ENCODE measurements around the gene EML6.
"Not testable (repeated sequence)": the region's sequence is repeated elsewhere in the genome, so short reads cannot be mapped to it uniquely, and the experiment has no call there.

The EML6 gene

DNA sequence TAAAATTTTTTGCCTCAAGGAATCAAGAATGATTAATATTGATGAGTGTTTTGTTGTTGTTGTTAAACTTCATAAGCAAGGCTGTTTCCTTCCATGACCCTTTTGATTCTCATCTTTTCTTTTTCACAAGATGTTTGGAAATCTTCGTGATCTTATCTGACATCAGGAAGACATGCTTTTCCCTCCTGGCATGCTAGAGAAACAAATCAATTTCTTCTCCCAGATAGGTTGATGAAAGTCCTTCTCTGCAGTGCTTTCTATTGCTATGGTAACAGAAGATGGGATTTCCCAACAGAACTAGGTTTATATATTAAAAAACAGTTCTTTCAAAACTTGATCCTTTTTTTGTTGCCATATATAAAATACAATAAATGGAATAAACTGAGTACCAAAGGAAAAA lies 85.2 kb downstream of the EML6 start:
- no peak for DNase-seq

GRCh38 chr2:54809819-54810218 lies 86.4 kb downstream of the EML6 start:
- DNase-seq: no peak

- no peak for DNase-seq
Observed at GRCh38 chr2:54810246-54810645, 86.8 kb downstream of the EML6 start.

GRCh38 chr2:54813584-54813983 lies 90.1 kb downstream of the EML6 start:
- no peak for DNase-seq

DNA sequence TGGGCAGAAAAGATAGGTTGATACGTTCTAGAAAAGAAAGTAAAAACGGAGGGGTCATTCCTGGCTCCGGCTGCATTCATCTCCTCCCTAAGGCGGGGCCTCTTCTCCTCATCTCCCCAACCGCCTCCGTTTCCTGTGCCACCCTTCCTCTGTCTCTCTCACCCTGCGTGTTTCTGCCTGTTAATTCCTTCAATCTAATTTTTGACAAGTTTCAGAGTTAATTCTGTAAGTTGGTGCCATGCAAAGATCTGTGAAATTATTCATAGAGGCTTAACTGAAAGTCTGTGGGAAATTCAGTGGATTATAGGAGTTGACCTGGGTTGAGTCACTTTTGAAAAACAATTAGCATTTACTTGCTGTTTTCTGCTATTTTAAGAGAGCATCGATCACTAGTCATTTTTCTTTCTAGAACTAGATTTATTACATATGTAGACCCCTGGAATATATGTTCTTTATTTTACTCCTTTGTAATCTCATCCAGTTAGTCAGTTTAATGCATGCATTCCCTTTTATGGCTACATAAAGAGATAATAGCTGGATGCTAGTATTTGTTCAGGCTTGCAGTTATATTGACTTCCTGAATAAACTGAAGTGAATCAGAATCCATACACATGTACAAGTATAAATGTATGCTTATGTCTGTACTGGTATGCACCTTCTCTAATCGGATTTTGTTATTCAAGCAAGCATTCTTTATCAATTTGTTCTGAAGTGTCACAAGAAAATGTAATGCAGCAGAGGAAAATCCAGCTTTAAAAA lies 91.1 kb downstream of the EML6 start:
- DNase-seq: no peak

GRCh38 chr2:54815148-54815539 lies 91.7 kb downstream of the EML6 start:
- DNase-seq: no peak

GRCh38 chr2:54818226-54818625 lies 94.8 kb downstream of the EML6 start:
- no peak for DNase-seq

GRCh38 chr2:54820558-54820957 lies 97.1 kb downstream of the EML6 start:
- no peak for DNase-seq

DNA sequence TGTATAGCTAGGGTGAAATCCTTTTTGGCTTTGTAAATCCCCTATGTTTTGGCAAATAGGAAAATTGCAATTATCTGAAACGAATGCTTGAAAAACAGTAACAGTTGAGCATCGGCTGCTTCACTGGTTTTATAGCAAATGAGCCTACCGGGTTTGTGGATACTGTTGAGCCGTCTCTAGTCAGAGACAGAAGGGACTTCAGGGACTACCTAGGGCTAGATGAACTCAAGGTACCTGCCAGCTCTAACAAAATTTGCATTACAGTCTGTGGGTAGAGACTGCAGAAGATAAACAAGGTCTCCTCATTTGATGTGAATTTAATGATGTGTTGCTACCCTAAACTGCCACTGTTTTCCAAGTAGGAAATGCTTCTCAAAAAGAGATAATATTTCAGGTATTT lies 101.1 kb downstream of the EML6 start:
- DNase-seq: no peak

DNA sequence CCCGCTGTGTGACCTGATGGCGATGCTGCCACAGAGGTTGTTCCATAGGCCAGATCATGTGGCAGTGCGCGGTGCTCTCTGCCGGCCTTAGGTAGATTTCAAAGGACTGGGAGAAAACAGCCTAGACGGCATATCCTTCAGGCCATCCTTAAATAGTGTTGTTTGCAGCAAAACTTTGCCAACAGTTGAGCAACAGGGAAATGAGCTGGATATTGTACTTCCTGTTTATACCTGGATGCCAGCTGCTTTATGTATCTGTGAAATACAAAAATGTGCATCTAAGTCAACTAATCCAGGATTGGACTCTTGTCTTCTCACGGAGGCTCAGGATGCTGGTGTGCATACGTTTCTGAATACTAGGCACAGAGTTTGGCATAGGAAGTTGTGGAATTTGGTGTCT lies 107.1 kb downstream of the EML6 start:
- DNase-seq: no peak

GRCh38 chr2:54831480-54831879 lies 108.0 kb downstream of the EML6 start:
- DNase-seq: no peak

DNA sequence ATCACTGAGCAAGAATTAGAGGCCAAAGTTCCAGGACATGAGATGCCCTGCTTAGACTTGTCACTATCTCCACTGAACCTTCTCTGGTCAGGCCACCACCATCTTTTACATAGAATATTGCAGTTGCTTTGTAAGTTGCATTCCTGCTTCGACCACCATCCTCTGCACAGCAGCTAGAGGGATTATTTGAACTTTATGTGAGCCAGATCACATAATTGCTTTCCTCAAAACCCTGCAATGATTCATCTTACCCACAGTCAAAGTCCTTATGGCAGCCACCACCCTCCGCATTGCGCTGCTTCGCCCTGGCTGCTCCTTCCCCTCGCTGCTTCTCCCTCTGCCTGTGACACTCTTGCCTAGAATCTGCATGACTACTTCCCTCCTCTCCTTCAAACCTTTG lies 111.3 kb downstream of the EML6 start:
- no peak for DNase-seq

GRCh38 chr2:54836477-54836876 lies 113.0 kb downstream of the EML6 start:
- no peak for DNase-seq

- peak; percentile 34 for DNase-seq
Observed at GRCh38 chr2:54838585-54839035, 115.1 kb downstream of the EML6 start.

- no peak for DNase-seq
Observed at GRCh38 chr2:54839461-54840255, 116.2 kb downstream of the EML6 start.

GRCh38 chr2:54840559-54841468 lies 117.4 kb downstream of the EML6 start:
- DNase-seq: no peak

DNA sequence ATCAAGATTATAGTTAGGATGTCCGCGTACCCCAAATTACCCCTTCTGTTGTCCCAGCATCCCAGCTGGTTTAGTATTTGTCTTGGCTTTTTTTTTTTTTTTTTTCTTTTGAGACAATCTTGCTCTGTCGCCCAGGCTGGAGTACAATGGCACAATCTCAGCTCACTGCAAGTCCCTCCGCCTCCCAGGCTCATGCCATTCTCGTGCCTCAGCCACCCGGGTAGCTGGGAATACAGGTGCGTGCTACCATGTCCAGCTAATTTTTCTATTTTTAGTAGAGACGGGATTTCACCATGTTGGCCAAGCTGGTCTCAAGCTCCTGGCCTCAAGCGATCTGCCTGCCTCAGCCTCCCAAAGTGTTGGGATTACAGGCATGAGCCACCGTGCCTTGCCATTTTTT lies 118.0 kb downstream of the EML6 start:
- not testable (repeated sequence) for DNase-seq

- DNase-seq: no peak
Observed at GRCh38 chr2:54845094-54845493, 121.6 kb downstream of the EML6 start.

- no peak for DNase-seq
Observed at GRCh38 chr2:54845514-54845913, 122.1 kb downstream of the EML6 start.

DNA sequence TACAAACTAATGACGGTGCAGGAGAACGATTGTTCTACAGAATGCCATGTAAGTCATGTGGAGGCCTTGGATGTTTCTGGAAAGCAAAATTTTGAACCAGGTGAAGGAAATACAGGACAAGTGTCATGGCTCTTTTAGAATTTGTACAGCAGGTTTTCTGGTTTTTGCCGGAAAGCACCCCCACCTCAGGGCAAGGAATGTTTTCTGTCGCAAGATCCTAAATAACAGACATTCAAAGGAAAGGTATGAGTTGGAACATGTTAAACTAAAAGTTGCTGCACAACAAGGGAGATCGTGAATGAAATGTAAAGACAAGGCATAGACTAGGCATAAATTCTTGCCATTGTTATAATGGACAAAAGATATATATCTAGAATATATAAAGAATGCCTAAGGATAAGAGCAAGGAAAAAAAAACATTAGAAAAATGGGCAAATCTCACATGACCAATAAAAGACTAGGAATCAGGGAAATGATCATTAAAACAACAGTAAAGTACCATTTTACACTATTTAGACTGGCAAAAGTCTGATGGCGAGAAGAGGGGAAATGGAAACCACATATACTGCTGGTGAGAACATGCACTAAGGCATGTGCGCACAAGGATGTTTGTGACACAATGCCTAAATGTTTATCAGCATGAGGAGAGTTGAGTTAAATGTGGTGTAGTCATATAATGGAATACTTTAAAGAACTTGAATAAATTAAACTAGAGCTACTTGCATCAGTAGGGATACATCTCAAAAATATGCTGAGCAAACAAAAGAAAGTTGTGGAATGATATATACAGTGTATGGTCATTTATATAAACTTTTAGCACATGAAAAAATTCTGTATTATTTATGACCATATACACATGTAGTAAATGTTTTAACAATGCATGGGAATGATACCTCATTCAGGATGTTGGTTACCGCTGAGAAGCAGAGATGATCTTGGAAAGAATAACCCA lies 127.0 kb downstream of the EML6 start:
- no peak for DNase-seq

GRCh38 chr2:54853616-54854310 lies 130.3 kb downstream of the EML6 start:
- no peak for DNase-seq
